K562 (cell line): ENCODE data around the gene UNC50. TPM values are rescaled to one million over a fixed set of nuclear protein-coding genes. Genes with fewer than 3 reads are reported as not detected.

Experiments used
- ATF7 ChIP-seq: fragments of 450-650 bp; IDR thresholded peaks from 2 replicates; pipeline ENCODE4 v1.7.1; 2014; ENCODE audit warnings: mild to moderate bottlenecking, moderate library complexity
- HOXB6 ChIP-seq: fragments of 250-450 bp; sonication (Bioruptor Pico); IDR thresholded peaks from 2 replicates; pipeline ENCODE4 v1.5.1; 2022; ENCODE audit warnings: mild to moderate bottlenecking, borderline replicate concordance
- JUND ChIP-seq, 2 experiments: IDR thresholded peaks; 2 replicates in 1 of 2; 3 replicates in 1 of 2; pipeline ENCODE4 v1.6.1; 2011; ENCODE audit warnings: borderline replicate concordance in 2 of 2, low read depth in 2 of 2, low read length in 2 of 2, improper control_type of control experiment in 1 of 2, missing biosample characterization in 1 of 2, missing genetic modification characterization in 1 of 2, missing genetic modification reagents in 1 of 2
- KLF6 ChIP-seq: fragments of 250-450 bp; sonication (Bioruptor Pico); IDR thresholded peaks from 2 replicates; pipeline ENCODE4 v1.4.0; 2020; ENCODE audit warnings: mild to moderate bottlenecking, moderate library complexity, borderline replicate concordance
- NFIC ChIP-seq: fragments of 450-650 bp; IDR thresholded peaks from 2 replicates; pipeline ENCODE4 v1.6.1; 2017; ENCODE audit warnings: mild to moderate bottlenecking, inconsistent platforms
- NR2C2 ChIP-seq, 2 experiments: fragments of 200-800 bp in 1 of 2; sonication (Bioruptor generic) in 1 of 2; sonication (generic) in 1 of 2; formaldehyde crosslinking in 1 of 2; IDR thresholded peaks; 2 replicates each; pipeline versions ENCODE4 v1.6.1 to v1.8.0; 2016 to 2022; ENCODE audit warnings: mild to moderate bottlenecking in 1 of 2, missing compliant biosample characterization in 1 of 2, missing genetic modification characterization in 1 of 2, missing genetic modification reagents in 1 of 2
- NR2F6 ChIP-seq: fragments of 450-650 bp; formaldehyde crosslinking; IDR thresholded peaks from 2 replicates; pipeline ENCODE4 v1.4.0; 2020; ENCODE audit warnings: mild to moderate bottlenecking
- PML ChIP-seq: IDR thresholded peaks from 2 replicates; pipeline ENCODE4 v1.6.1; 2012; ENCODE audit warnings: low read length, inconsistent platforms
- POLR2AphosphoS2 ChIP-seq: IDR thresholded peaks from 2 replicates; pipeline ENCODE4 v1.6.1; 2012; ENCODE audit warnings: low read length, improper control_type of control experiment
- POU5F1 ChIP-seq: fragments of 150-350 bp; IDR thresholded peaks from 2 replicates; pipeline ENCODE4 v1.6.1; 2014; ENCODE audit warnings: borderline replicate concordance, low read length, low read depth, mild to moderate bottlenecking; ENCODE audit not compliant: partially characterized antibody
- RFX5 ChIP-seq: IDR thresholded peaks from 2 replicates; pipeline ENCODE4 v1.6.1; 2011; ENCODE audit warnings: low read depth, mild to moderate bottlenecking, improper control_type of control experiment, low read length
- SNRNP70 ChIP-seq: fragments of 200-400 bp; formaldehyde crosslinking; optimal IDR thresholded peaks from 2 replicates; pipeline ENCODE3; 2017; ENCODE audit warnings: low read depth, low read length
- THRAP3 ChIP-seq: fragments of 450-650 bp; IDR thresholded peaks from 2 replicates; pipeline ENCODE4 v1.6.1; 2016; ENCODE audit warnings: mild to moderate bottlenecking, inconsistent platforms, borderline replicate concordance
- ZC3H4 ChIP-seq: sonication (generic); formaldehyde crosslinking; IDR thresholded peaks from 2 replicates; pipeline ENCODE4 v1.9.0; 2021; ENCODE audit warnings: missing genetic modification reagents, borderline replicate concordance
- ZNF174 ChIP-seq: fragments of 250-450 bp; sonication (Bioruptor Pico); IDR thresholded peaks from 2 replicates; pipeline ENCODE4 v1.4.0; 2020; ENCODE audit warnings: mild to moderate bottlenecking
- ZNF384 ChIP-seq: IDR thresholded peaks from 2 replicates; pipeline ENCODE4 v1.6.1; 2012; ENCODE audit warnings: low read depth, low read length, improper control_type of control experiment
- polyA plus RNA-seq, 8 experiments: library from polyadenylated mRNA; depleted of rRNA in 4 of 8; stranded (reverse) in 5 of 8; unstranded in 3 of 8; fragments of >200 nt; fragmentation: Nextera tagmentation in 2 of 8; fragmentation: Illumina TruSeq in 1 of 8; extraction: Ambion mirVana in 2 of 8; extraction: Trizol in 1 of 8; gene quantifications; 2 replicates each; pipeline versions ENCODE4 v1.2.1 to v1.2.3, GENCODE V29; 2011 to 2014; ENCODE audit warnings: inconsistent platforms in 1 of 8, missing spikeins in 1 of 8
- total RNA-seq, 7 experiments: library from RNA; depleted of rRNA in 6 of 7; stranded (reverse); fragments of >200 nt in 6 of 7; fragmentation: Illumina TruSeq in 2 of 7; extraction: Trizol in 2 of 7; gene quantifications; 2 replicates each; pipeline versions ENCODE4 v1.2.1 to v1.2.3, GENCODE V29; 2011 to 2021; ENCODE audit warnings: low replicate concordance in 1 of 7
- TF ChIP-seq, protein P1 (sequence below): fragments of 450-650 bp; formaldehyde crosslinking; IDR thresholded peaks from 2 replicates; pipeline ENCODE4 v1.4.0; 2022; ENCODE audit warnings: missing genetic modification characterization
- TF ChIP-seq, protein P2 (sequence below): sonication (generic); formaldehyde crosslinking; IDR thresholded peaks from 2 replicates; pipeline ENCODE4 v1.8.1; 2022; ENCODE audit warnings: missing genetic modification reagents
- TF ChIP-seq, protein P3 (sequence below): fragments of 250-450 bp; sonication (Bioruptor Pico); IDR thresholded peaks from 2 replicates; pipeline ENCODE4 v1.8.0; 2021; ENCODE audit warnings: borderline replicate concordance, mild to moderate bottlenecking, moderate library complexity; ENCODE audit not compliant: poor library complexity, severe bottlenecking
- TF ChIP-seq, protein P4 (sequence below): sonication (generic); IDR thresholded peaks from 2 replicates; pipeline ENCODE4 v1.6.1; 2016
- TF ChIP-seq, protein P5 (sequence below): conservative IDR thresholded peaks from 2 replicates; pipeline ENCODE4 v1.6.1; 2011; ENCODE audit warnings: low read depth, mild to moderate bottlenecking, low read length; ENCODE audit not compliant: control insufficient read depth

UNC50 gene
- total and polyA plus RNA-seq, 9 of the 15 experiments (the other 6 are each of a cell fraction or from before 2014, with no cell fraction given): 30.0 to 52.9 (median 35.9) TPM

DNA sequence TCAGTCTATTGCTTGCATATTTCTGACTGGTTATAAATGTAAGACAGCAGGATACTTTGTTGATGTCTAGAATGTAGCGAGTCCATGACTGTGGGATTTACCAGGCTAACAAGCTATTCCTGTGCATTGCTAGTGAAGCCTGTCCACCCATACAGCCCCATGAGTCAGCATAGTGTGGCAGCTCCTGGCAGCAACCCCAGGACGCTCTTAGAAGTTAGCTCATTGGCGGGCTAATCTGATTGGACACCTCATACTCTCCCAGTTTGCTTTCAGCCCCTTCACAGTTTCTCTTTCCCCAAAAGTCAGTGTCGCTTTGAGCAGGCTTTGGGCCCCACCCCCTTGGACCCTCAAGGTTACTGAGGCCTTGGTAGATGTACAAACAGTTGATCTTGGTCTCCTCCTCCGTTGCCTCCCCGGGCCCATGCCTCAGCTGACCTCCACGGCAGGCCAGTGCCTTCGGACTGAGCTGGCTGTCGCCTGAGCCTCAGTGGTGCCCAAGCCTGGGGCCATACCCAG is 48.1 kb upstream of the UNC50 start (continued):
- TF ChIP-seq NR2C2 (CRISPR knock-in tag; IDR thresholded peaks at IDR 0.05) (no peak), NR2C2 (tag; IDR thresholded peaks at IDR 0.05) (peak; percentile 45; the same call in 1 of the 2 replicates), KLF6 (CRISPR knock-in tag) (no peak), POLR2AphosphoS2 (no peak), ZC3H4 (CRISPR knock-in tag) (no peak), HOXB6 (CRISPR knock-in tag) (no peak), ZNF174 (no peak), NR2F6 (CRISPR knock-in tag) (no peak), JUND (IDR thresholded peaks at IDR 0.05; ENCODE audit: borderline replicate concordance, low read depth, low read length) (peak; percentile 85), JUND (tag; IDR thresholded peaks at IDR 0.05; ENCODE audit: borderline replicate concordance, low read depth, low read length) (peak; percentile 62; the same call in 1 of the 3 replicates), POU5F1 (no peak), RFX5 (no peak), NFIC (peak; percentile 74), ZNF384 (no peak), PML (0 out of 2 replicates have a peak, but pooled peaks have one; percentile 7), SNRNP70 (no peak), ATF7 (peak; percentile 62; the same call in 1 of the 2 replicates), THRAP3 (no peak)
- TF ChIP-seq, protein P1, sequence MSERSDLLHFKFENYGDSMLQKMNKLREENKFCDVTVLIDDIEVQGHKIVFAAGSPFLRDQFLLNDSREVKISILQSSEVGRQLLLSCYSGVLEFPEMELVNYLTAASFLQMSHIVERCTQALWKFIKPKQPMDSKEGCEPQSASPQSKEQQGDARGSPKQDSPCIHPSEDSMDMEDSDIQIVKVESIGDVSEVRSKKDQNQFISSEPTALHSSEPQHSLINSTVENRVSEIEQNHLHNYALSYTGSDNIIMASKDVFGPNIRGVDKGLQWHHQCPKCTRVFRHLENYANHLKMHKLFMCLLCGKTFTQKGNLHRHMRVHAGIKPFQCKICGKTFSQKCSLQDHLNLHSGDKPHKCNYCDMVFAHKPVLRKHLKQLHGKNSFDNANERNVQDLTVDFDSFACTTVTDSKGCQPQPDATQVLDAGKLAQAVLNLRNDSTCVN (CRISPR knock-in tag): no peak
- TF ChIP-seq, protein P2, sequence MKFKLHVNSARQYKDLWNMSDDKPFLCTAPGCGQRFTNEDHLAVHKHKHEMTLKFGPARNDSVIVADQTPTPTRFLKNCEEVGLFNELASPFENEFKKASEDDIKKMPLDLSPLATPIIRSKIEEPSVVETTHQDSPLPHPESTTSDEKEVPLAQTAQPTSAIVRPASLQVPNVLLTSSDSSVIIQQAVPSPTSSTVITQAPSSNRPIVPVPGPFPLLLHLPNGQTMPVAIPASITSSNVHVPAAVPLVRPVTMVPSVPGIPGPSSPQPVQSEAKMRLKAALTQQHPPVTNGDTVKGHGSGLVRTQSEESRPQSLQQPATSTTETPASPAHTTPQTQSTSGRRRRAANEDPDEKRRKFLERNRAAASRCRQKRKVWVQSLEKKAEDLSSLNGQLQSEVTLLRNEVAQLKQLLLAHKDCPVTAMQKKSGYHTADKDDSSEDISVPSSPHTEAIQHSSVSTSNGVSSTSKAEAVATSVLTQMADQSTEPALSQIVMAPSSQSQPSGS (CRISPR knock-in tag): no peak
- TF ChIP-seq, protein P3, sequence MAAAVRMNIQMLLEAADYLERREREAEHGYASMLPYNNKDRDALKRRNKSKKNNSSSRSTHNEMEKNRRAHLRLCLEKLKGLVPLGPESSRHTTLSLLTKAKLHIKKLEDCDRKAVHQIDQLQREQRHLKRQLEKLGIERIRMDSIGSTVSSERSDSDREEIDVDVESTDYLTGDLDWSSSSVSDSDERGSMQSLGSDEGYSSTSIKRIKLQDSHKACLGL (CRISPR knock-in tag): no peak
- TF ChIP-seq, protein P4, sequence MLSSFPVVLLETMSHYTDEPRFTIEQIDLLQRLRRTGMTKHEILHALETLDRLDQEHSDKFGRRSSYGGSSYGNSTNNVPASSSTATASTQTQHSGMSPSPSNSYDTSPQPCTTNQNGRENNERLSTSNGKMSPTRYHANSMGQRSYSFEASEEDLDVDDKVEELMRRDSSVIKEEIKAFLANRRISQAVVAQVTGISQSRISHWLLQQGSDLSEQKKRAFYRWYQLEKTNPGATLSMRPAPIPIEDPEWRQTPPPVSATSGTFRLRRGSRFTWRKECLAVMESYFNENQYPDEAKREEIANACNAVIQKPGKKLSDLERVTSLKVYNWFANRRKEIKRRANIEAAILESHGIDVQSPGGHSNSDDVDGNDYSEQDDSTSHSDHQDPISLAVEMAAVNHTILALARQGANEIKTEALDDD: peak; percentile 92
- TF ChIP-seq, protein P5, sequence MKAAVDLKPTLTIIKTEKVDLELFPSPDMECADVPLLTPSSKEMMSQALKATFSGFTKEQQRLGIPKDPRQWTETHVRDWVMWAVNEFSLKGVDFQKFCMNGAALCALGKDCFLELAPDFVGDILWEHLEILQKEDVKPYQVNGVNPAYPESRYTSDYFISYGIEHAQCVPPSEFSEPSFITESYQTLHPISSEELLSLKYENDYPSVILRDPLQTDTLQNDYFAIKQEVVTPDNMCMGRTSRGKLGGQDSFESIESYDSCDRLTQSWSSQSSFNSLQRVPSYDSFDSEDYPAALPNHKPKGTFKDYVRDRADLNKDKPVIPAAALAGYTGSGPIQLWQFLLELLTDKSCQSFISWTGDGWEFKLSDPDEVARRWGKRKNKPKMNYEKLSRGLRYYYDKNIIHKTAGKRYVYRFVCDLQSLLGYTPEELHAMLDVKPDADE: no peak
